Endometrial microvascular endothelial cells (primary cell): ENCODE results near the gene NLRP2B. TPM values are rescaled to one million over a fixed set of nuclear protein-coding genes. Genes with fewer than 3 reads are reported as not detected.
"Not testable (repeated sequence)": the region's sequence is repeated elsewhere in the genome, so short reads cannot be mapped to it uniquely, and the experiment has no call there.

ENCODE experiments used
- in situ Hi-C: cut with HindIII; loops from 2 replicates; pipeline ENCODE4 v1.10.0; 2017; ENCODE audit warnings: low sequenced_read_pairs, low pct_unique_long_range_greater_than_20kb; ENCODE audit errors: inconsistent ontology term
- total RNA-seq: library from RNA; depleted of rRNA; stranded (reverse); fragments of >200 nt; gene quantifications from one replicate; pipeline ENCODE4 v1.2.3, GENCODE V29; 2015; ENCODE audit errors: inconsistent ontology term

The NLRP2B gene
- not detected for total RNA-seq

GRCh38 chrX:57680160-57680559 is at the start of gene NLRP2B:
Gene NLRP2B, minus strand, starts transcription at chrX:57680260.
- in situ Hi-C loops = no loop called here

- in situ Hi-C loops = not testable (repeated sequence)
Measured at GRCh38 chrX:57725995-57726394, 45.9 kb upstream of the NLRP2B start.

GRCh38 chrX:57681341-57681740 is 1.3 kb upstream of the NLRP2B start:
- in situ Hi-C loops = no loop called here

GRCh38 chrX:57678686-57679428 is 1.2 kb downstream of the NLRP2B start:
- in situ Hi-C loops = no loop called here

GRCh38 chrX:57677132-57677858 is 2.8 kb downstream of the NLRP2B start:
- in situ Hi-C loops = no loop called here

GRCh38 chrX:57675320-57675719 is 4.7 kb downstream of the NLRP2B start:
- in situ Hi-C loops = no loop called here

GRCh38 chrX:57674861-57675260 is 5.2 kb downstream of the NLRP2B start:
- in situ Hi-C loops = no loop called here

- in situ Hi-C loops = no loop called here
Measured at GRCh38 chrX:57669961-57670360, 10.1 kb downstream of the NLRP2B start.

- in situ Hi-C loops = no loop called here
Measured at GRCh38 chrX:57667010-57667409, 13.1 kb downstream of the NLRP2B start.

GRCh38 chrX:57655065-57655464 is 25.0 kb downstream of the NLRP2B start:
- in situ Hi-C loops = no loop called here

- in situ Hi-C loops = no loop called here
Measured at GRCh38 chrX:57652705-57653104, 27.4 kb downstream of the NLRP2B start.

GRCh38 chrX:57651169-57651919 is 28.7 kb downstream of the NLRP2B start:
- in situ Hi-C loops = no loop called here

- in situ Hi-C loops = no loop called here
Measured at GRCh38 chrX:57647020-57647419, 33.0 kb downstream of the NLRP2B start.

GRCh38 chrX:57643698-57644097 is 36.4 kb downstream of the NLRP2B start:
- in situ Hi-C loops = no loop called here

GRCh38 chrX:57641338-57641737 is 38.7 kb downstream of the NLRP2B start:
- in situ Hi-C loops = no loop called here

- in situ Hi-C loops = no loop called here
Measured at GRCh38 chrX:57640674-57641016, 39.4 kb downstream of the NLRP2B start.

GRCh38 chrX:57629438-57629837 is 50.6 kb downstream of the NLRP2B start:
- in situ Hi-C loops = not testable (repeated sequence)
